Left hindlimb (tissue), 1 donor: ENCODE results near the gene FHIT.

Source experiments
- DNase-seq: peaks from one replicate; pipeline ENCODE4 v3.0.0-alpha.2; 2018

The FHIT gene

DNA sequence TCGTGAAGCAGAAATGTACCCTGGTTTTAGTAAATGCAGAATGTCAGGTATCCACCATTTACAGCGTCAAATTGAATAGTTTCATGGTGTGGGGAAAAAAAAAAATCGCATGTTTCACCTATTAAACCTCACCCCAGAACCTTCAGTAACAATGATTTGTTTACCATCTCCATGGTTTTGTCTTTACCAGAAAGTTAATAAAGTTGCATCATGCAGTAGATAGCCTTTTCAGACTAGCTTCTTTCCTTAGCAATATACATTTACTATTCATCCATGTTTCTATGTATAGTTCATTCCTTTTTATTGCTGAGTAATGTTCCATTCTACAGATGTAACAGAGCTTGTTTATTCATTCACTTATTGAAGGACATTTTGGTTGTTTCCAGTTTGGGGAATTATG lies 1066.1 kb downstream of the FHIT start:
- no peak for DNase-seq

DNA sequence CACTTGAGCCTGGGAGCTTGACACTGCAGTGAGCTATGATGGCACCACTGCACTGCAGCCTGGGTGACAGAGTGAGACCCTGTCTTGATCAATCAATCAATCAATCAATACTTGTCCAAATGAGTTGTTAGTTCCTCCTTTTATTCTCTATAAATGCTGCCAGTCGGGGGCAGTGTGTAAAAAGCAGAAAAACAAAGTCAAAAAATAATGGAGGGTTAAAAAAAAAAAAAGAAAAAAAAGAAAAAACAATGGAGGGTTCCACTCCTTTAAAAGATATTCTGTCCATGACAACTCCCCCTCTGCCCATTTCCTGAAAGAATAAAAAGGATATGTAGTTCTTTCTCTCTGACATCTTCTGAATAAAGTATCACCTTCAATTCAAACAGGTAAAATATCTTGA lies 1068.6 kb downstream of the FHIT start:
- DNase-seq = no peak

- DNase-seq = no peak
Measured at GRCh38 chr3:60178931-60179653, 1072.2 kb downstream of the FHIT start.

DNA sequence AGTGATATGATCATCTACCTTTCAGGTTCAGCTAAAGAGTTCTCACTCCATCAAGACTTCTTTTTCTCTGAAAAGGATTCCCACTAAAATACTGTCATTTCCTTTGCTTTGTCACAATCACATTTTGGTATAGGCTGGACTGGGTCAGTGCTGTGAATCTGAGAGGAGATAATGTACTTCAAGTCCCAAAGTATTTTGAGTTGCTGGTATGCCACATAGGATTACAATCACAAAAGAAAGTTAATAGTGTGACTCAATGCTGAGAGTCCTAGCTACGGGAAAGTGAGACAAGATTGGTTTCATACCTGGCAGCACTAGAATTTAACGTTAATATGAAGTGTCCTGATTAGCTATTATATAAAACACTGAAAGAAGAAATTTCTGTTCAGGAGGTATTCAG lies 1073.5 kb downstream of the FHIT start:
- no peak for DNase-seq

DNA sequence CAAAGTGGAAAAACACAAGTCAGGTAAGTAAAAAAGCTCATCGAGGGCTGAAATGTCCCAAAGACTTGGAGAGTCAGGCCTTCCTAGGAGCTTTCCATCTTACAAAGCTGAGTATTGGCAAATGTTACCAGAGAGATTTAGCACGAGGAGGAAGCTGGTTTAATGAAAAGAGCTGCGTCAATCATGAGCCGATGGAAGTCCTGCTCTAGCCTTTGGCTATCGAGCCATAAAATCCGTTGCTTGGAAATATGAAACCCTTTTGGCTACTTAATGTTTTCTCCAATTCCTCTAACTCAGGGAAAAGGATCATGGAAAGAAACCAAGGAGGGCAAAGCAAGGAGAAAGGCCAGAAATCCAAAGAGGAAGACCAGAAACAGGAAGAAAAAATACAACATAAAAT lies 1074.6 kb downstream of the FHIT start:
- DNase-seq = no peak

GRCh38 chr3:60175680-60176079 lies 1075.6 kb downstream of the FHIT start:
- DNase-seq = no peak

GRCh38 chr3:60169755-60170154 lies 1081.5 kb downstream of the FHIT start:
- no peak for DNase-seq

- DNase-seq = no peak
Measured at GRCh38 chr3:60167186-60167585, 1084.1 kb downstream of the FHIT start.

- no peak for DNase-seq
Measured at GRCh38 chr3:60160822-60161748, 1090.2 kb downstream of the FHIT start.

- no peak for DNase-seq
Measured at GRCh38 chr3:60160111-60160821, 1091.0 kb downstream of the FHIT start.

GRCh38 chr3:60158035-60158434 lies 1093.2 kb downstream of the FHIT start:
- DNase-seq = no peak

DNA sequence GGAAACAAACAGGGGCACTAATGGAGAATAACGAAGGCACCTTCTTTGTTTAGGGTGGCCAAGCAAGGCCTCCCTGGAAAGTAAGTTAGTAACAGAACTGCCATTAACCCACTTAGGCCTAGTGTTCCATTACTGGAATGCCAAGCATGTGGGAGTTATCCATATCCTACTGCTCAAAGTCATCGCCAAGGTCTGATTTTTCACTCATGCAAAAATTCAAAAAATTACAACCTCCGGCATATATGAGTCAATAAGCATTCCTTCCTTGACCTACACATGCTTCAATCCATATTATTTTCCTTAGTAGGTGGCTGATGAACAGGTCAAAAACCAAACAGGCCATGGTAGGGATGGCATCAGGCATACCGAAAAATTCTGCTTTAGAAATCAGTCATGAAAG lies 1097.2 kb downstream of the FHIT start:
- DNase-seq = no peak

GRCh38 chr3:60153221-60153999 lies 1097.8 kb downstream of the FHIT start:
- no peak for DNase-seq

DNA sequence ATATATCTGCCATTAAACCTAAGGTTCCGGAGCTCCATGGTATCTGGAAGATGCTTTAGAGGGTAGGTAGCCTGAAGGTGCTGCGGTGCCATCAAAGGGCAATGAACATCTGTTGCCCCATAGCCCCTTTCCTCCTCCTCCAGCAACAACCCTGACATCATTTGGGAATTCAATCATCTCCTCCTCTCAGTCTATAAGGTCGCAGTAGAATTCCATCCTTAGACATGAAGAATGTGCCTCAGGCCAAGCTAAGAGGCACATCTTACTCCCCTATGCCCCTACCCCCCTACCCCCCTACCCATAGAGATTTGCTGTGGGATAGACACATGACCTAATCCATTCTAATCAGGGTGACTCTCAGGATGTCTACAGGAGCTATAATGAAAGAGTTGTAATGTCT lies 1101.8 kb downstream of the FHIT start:
- no peak for DNase-seq

DNA sequence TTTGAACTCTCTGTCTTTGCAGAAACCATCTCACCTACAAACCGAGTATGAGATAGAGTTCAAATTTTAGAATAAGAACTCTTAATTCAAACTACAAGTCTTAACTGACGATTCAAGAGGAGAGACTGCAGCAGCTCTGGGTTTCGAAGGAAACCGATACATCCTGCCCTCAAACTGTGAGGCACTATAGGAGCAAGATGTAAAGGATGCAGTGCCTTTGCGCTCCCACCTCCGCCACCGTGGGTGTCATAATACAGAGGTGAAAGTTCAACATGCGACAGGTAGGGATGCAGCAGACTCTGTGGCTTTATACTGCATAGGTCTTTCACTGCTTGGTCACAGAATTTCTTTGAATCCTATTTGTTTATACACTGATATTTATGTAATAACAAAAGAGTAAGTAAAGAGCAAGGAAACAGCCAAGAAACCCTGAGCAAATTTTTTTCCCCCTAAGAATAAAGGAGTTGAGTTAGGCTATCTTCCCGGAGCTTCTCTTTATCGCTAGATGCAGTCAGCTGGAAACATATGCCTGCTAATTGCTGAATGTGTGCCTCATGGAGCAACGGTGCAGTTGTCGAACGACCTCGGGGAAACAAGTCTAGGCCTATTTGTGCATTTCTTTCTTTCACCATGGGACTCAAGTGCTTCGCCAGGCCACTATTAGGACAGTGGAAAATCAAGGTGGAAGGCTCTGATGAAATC lies 1103.9 kb downstream of the FHIT start:
- no peak for DNase-seq

- DNase-seq = no peak
Measured at GRCh38 chr3:60146121-60146520, 1105.1 kb downstream of the FHIT start.

DNA sequence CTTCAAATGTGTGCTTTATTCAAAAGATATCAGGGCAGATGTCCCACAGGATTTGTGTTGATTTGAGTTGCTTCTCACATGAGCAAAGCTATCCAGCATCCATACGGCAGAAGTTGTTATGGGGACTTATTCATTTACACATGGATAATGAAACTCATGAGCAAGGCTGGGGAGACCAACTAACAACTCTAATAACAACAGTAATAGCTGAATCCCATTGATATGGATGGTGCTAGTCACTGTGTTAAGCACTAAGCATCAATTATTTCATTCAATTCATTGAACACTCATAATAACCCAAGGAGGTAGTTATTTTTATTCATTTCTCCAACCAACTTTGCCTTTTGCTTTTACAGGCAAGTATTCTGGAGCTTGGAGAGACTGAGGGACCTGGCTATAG lies 1107.2 kb downstream of the FHIT start:
- DNase-seq = no peak

DNA sequence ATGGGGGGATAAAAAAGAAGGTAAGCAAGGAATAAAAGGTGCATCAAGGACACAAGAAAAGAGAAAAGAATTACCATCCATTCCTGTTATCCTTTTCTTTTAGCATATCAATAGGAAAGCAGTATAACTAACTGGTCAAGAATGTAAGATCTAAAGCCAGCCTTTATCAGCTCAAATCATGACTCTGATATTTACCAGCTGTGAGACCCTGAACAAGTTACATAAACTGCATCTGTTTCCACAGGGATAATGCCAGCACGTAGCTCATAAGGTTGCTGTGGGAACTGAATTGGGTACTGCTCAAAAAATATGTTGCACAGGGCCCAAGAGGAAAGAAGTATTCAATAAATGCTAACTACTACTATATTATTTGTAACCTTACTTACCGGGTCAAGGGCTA lies 1109.2 kb downstream of the FHIT start:
- DNase-seq = no peak

GRCh38 chr3:60140160-60140559 lies 1111.1 kb downstream of the FHIT start:
- no peak for DNase-seq

DNA sequence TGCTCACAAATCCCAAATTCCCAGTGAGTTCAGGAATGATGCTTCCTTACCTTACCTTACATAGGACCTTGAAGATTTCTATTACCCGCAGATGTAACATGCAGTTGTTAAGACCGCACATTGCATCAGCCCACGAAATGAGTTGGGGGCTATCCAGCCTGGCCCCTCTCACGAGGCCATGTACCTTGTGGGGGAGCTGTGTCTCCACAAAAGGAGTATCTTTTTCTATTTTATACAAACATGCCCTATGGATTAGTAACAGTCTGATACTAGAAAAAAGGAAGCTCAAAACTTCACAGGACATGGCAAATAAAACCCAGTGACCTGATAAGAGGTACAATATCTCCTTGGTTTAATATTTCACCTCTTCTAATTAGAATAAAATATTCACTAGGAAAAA lies 1114.7 kb downstream of the FHIT start:
- no peak for DNase-seq

DNA sequence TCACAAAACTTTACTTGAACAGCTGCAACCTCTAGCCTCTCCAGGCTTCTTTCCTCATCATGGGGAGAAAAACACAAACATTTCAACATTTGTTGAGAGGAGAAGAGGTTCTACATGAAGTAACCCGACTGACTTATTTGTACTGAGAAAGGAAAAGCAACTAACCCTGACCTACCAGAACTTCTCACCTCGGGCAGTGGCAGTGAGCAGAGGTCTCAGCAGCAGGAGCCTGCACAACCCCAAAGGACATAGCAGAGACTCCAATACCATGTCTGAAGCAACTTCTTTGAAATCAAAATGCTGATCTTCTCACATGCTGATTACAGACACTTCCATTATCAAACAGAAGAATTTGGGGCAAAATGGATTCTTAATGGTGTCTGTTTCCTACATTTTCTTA lies 1115.8 kb downstream of the FHIT start:
- no peak for DNase-seq
